Activated T-helper 17 cell treated with anti-CD3 and anti-CD28 coated beads, Interleukin-2, amount 50 U/mL, for 72 hours (primary cell): ENCODE data around the gene PRRX2. TPM values are rescaled to one million over a fixed set of nuclear protein-coding genes. Genes with fewer than 3 reads are reported as not detected.

Experiments
- ATAC-seq: fragments of 150-1000 bp; cut with Tn5 transposase; replicated peaks from 2 replicates; pipeline ENCODE4 v1.10.0; 2021; ENCODE audit warnings: mild to moderate bottlenecking, moderate library complexity
- H3K27ac Mint-ChIP-seq: one replicate; pipeline ENCODE4 v1.8.0; 2022; ENCODE audit warnings: mixed read lengths
- H3K27me3 Mint-ChIP-seq: one replicate; pipeline ENCODE4 v1.8.0; 2022; ENCODE audit warnings: mixed read lengths
- H3K36me3 Mint-ChIP-seq: one replicate; pipeline ENCODE4 v1.8.0; 2022; ENCODE audit warnings: low read depth, mild to moderate bottlenecking, mixed read lengths
- H3K4me1 Mint-ChIP-seq: one replicate; pipeline ENCODE4 v1.8.0; 2022; ENCODE audit warnings: mixed read lengths
- H3K4me3 Mint-ChIP-seq: one replicate; pipeline ENCODE4 v1.8.0; 2022; ENCODE audit warnings: mild to moderate bottlenecking, mixed read lengths
- H3K9me3 Mint-ChIP-seq: one replicate; pipeline ENCODE4 v1.8.0; 2022; ENCODE audit warnings: mixed read lengths
- total RNA-seq, 2 donors: library from RNA; stranded (reverse); gene quantifications; one replicate each; pipeline ENCODE4 v1.2.3, GENCODE V29; 2022

PRRX2 gene
- total RNA-seq, 2 donors from 2014 or later: 0.32 TPM; not detected in 1

DNA sequence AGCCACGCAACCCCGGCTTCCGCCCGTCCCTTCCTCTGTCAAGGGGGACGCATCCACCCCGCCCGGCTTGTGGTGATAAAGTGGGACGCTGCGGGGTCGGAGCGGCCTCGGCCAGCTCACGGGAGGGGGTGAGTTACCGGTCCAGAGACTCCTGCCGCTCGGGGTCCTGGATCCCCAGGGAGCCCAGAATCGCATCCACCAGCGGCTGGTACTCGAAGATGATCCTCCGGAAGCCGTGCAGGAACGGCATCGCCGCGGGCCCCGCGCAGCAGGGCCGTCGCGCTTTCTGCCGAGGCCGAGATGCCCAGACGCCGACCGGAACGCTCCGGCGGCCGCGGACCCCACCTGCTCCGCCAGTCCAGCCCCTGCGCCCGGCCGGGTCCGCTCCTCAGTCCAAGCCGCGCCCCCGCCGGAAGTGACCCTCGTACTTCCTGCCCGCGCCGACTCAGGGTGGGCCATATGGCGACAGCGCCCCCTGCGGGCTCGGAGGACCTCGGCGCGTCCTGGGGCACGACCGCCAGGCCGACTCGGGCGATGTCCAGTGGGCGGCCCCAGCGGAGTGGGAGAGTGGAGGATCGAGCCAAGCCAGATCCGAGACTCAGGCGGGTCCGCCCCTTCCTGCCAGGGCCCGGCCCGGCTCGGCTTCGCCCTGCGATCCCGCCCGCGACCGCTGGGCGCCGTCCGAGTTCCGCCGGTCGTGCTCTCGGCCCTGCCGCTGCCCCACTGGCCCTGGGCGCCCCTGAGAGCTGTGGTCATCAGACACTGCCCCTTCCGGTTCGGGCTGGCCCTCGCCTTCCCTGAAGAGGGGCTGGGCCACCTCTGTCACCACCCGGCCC, 23.5 kb upstream of the PRRX2 start, which contains the start of gene ASB6:
Gene ASB6, minus strand, starts transcription at position 402 of the 836 bp plus-strand sequence. Its CDS starts 152 bp downstream, at position 250.
- peak; percentile 98 for ATAC-seq
- H3K9me3 Mint-ChIP-seq: no peaks in the 10 kb centered on the region
- H3K4me3 Mint-ChIP-seq: peak within 1 kb of the TSS; percentile 84
- peaks cover 15% of the 10 kb centered on the region for H3K4me1 Mint-ChIP-seq
- H3K27ac Mint-ChIP-seq: peak within 1 kb of the TSS; percentile 78
- H3K27me3 Mint-ChIP-seq: no peaks in the 10 kb centered on the region
- peaks cover 14% of the 10 kb centered on the region for H3K36me3 Mint-ChIP-seq

DNA sequence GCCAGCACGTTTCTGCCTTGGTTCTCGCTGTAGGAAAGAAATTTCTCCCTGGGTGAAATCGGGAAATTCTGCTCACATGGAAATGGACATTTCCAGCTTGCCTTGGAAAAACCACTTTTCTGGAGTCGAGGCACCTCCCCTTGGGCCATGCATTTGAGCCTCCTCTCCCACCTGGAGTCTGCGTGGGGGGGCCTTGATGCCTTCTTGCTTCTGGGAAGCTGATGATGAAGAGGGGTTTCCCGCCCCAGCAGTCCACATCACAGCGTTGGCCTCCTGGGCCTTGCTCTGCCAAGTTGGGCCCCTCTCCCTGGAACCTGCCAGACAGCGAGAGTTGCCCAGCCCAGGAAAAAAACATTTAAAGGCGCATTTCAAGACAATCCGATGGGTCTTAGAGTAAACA, 21.7 kb upstream of the PRRX2 start:
- Mint-ChIP-seq H3K4me3 (no peak overlapping the region), H3K4me1 (peaks cover 10% of the 10 kb centered on the region), H3K27ac (no peak overlapping the region), H3K36me3 (no peaks in the 10 kb centered on the region), H3K27me3 (peaks cover 5% of the 10 kb centered on the region), H3K9me3 (no peaks in the 10 kb centered on the region)
- no peak for ATAC-seq

DNA sequence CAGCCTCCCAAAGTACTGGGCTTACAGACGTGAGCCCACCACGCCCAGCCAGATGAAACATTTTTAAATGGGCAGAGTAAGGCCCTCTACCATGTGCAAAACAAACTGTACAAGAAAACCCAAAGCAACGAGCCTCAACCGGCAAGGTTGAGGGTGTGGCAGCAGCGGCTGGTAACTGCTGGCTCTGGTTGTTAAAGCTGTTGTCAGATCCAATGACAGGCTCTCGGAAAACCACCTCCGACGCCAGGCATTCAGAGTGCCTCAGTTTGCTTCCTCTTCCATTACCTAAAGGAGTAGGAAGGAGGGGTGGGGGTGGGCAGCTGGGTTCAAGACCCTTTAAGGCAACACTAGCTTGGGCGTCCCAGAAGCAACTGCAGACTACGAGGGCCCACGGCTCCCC, 21.1 kb upstream of the PRRX2 start:
- Mint-ChIP-seq H3K4me1 (peaks cover 10% of the 10 kb centered on the region), H3K27ac (no peak overlapping the region), H3K36me3 (no peaks in the 10 kb centered on the region), H3K9me3 (no peaks in the 10 kb centered on the region), H3K27me3 (peaks cover 5% of the 10 kb centered on the region), H3K4me3 (no peak overlapping the region)
- ATAC-seq: no peak

DNA sequence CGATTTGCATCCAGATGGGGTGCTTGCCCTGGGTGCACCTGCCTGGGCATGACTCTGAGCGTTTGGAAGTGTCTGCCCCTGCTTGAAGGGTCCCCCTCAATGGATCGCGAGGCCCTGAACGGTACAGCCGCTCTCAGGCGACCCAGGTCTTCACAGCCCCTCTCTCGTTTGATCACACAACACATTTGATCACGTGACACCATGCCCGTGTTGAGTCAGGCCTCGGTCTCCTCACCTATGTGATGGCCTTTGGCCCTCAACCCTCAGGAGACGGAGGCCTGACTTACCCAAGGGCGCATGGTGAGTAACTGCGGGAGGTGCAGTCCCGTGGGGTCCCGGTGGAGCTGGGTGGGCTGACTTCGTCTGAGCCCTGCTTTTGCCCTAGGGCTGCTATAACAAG, 20.5 kb upstream of the PRRX2 start:
- no peak overlapping the region for H3K27ac Mint-ChIP-seq
- H3K4me1 Mint-ChIP-seq: peaks cover 10% of the 10 kb centered on the region
- peaks cover 5% of the 10 kb centered on the region for H3K27me3 Mint-ChIP-seq
- no peaks in the 10 kb centered on the region for H3K36me3 Mint-ChIP-seq
- H3K4me3 Mint-ChIP-seq: no peak overlapping the region
- H3K9me3 Mint-ChIP-seq: no peaks in the 10 kb centered on the region
- ATAC-seq: no peak

DNA sequence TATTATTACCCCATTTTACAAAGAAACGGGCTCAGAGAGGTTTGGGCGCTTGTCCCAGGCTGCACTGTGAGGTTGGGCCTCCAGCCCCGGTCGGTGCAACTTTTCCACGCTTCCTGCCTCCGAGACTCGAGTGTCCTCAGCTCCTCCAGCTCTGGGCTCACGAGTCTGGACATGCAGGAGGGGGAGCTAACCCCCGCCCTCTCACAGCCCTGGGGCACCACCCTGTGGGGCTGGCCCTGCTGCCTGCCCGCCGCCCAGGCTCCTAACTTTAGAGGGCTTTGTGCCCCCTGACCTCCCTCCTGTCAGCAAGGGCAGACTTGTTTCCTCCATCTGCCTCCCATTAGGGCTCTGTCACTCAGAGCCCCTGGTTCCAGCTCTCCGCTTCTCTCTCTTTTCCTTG, 19.2 kb upstream of the PRRX2 start:
- H3K4me1 Mint-ChIP-seq: peaks cover 7% of the 10 kb centered on the region
- no peak overlapping the region for H3K27ac Mint-ChIP-seq
- no peak overlapping the region for H3K4me3 Mint-ChIP-seq
- ATAC-seq: no peak
- no peaks in the 10 kb centered on the region for H3K36me3 Mint-ChIP-seq
- peaks cover 5% of the 10 kb centered on the region for H3K27me3 Mint-ChIP-seq
- H3K9me3 Mint-ChIP-seq: no peaks in the 10 kb centered on the region

DNA sequence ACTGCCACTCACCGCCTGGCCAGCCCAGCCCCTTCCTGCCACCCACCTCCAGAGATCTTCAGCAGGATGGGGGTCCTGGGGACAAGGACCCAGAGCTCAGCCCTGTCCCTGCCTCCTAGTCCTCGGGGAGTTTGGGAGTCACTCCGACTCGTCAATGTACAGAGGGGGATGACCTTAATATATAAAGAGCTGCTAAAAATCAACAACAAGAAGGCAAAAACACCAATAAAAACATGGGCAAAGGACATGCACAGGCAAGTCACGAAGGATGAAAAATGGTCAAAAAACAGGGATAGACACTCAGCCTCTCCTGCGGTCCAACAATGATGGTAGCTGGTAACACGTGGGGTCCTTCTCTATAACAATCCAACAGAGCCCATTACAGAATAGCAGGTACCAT, 18.8 kb upstream of the PRRX2 start:
- peaks cover 5% of the 10 kb centered on the region for H3K27me3 Mint-ChIP-seq
- H3K27ac Mint-ChIP-seq: no peak overlapping the region
- H3K9me3 Mint-ChIP-seq: no peaks in the 10 kb centered on the region
- no peak overlapping the region for H3K4me3 Mint-ChIP-seq
- H3K4me1 Mint-ChIP-seq: peaks cover 6% of the 10 kb centered on the region
- no peak for ATAC-seq
- no peaks in the 10 kb centered on the region for H3K36me3 Mint-ChIP-seq

DNA sequence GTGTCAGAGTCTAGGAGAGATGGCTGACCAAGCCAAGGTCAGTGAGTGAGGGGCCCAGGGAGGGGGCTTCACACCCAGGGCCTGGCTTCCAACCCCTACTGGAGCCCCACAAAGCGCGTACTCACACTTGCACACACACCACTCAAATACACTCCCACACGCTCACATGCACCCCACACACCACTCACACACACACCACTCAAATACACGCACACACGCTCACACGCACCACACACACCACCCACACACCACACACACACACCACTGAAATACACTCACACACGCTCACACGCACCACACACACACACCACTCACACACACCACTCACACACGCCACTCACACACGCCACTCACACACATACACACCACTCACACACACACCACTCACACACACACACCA, 17.8 kb upstream of the PRRX2 start:
- Mint-ChIP-seq H3K4me3 (no peak overlapping the region), H3K27ac (no peak overlapping the region), H3K36me3 (no peaks in the 10 kb centered on the region), H3K27me3 (peaks cover 5% of the 10 kb centered on the region), H3K9me3 (no peaks in the 10 kb centered on the region), H3K4me1 (peaks cover 6% of the 10 kb centered on the region)
- no peak for ATAC-seq

DNA sequence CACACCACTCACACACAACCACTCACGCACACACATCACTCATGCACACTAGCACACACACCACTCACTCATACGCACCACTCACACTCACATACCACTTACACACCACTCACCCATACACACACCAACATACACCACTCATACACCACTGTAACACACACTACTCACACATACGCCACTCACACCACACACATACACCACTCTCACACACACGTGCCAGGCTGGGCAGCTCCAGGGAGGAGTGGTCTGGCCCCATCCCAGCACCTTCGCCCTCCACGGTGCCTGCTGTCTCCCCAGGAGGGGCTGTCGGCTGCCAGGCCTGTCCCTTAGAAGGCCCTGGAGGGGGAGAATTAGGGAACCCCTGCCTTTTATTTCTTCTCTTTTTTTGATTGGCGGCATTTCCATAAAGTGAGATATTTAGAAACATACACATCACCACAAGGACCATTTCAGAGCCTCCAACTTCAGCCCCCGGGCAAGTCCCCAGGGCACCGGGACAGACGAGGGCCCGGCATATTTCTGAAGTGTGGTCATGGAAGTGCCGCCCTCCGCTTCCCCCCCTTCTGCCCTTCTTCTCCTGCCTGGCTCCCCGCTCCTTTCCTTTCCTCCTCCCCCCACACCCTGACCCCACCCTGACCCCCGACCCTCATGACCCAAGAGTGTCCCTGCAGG, 17.2 kb upstream of the PRRX2 start:
- no peaks in the 10 kb centered on the region for H3K36me3 Mint-ChIP-seq
- no peaks in the 10 kb centered on the region for H3K9me3 Mint-ChIP-seq
- H3K27ac Mint-ChIP-seq: no peak overlapping the region
- H3K4me1 Mint-ChIP-seq: peaks cover 6% of the 10 kb centered on the region
- H3K27me3 Mint-ChIP-seq: peaks cover 5% of the 10 kb centered on the region
- ATAC-seq: no peak
- H3K4me3 Mint-ChIP-seq: no peak overlapping the region

DNA sequence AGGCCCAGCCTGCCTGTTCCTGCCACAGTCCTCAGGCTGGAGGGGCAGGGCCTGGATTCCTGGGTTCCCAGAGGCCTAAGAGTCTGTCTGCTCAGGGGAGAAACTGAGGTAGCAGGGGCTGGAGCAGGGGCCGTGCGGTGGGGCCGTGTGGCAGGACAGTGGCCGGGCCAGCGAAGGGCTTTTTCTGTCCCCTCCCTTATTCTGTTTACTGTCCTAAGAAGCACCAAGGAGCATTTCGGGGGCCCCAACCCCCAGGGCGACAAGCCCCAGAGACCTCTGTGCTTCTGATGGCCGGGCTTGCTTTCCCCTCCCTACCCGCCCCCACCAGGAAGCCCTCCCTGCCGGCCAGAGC, 16.7 kb upstream of the PRRX2 start:
- no peak for ATAC-seq
- Mint-ChIP-seq H3K36me3 (no peaks in the 10 kb centered on the region), H3K9me3 (no peaks in the 10 kb centered on the region), H3K27ac (no peak overlapping the region), H3K4me1 (peaks cover 6% of the 10 kb centered on the region), H3K4me3 (no peak overlapping the region), H3K27me3 (peaks cover 5% of the 10 kb centered on the region)

DNA sequence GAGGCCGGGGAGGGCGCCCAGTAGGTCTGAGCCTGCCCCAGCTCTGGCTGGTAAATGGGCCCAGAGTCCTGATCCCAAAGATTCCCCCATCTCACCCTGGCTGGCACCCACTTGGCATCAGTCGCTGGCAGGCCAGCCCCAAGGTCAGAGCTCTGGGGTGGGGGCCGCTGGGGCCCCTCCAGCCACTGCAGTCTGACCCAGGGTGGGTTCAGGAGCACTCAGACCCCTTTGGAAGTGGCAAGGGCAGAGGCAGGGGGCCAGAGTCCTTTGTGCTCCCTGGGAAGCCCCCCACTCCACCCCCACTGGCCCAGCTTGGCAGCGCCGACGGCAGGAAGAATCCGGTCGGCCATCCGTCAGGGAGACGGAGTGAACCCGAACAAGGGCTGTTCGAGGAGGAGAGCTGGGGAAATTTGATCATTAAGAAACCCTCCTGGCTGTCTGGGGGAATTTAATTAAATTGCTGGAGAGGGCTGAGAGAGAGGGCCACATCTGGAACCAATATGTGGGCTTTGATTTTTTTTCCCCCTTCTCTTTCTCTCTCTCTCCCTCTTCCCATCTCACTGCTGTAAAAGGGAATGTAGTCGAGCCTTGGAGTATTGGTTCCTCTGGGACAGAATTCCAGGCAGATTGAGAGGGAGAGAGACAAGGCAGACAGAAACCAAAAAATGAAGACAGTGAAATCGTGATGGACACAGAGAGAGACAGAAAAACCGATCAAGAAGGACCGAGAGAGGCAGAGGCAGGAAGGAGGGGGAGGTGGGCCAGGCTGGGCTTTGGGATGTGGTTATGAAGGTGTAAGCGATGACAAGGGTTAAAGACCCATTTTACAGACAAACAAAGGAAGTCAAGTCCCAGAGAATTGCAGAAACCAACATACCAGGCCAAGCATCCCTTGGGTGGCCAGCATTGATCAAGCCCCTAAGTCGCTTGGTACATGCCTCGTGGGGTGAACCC, 15.4 kb upstream of the PRRX2 start:
- no peak for ATAC-seq
- H3K4me3 Mint-ChIP-seq: no peak overlapping the region
- H3K36me3 Mint-ChIP-seq: no peaks in the 10 kb centered on the region
- peaks cover 5% of the 10 kb centered on the region for H3K27me3 Mint-ChIP-seq
- H3K27ac Mint-ChIP-seq: peak overlapping the region; percentile 30
- peaks cover 6% of the 10 kb centered on the region for H3K4me1 Mint-ChIP-seq
- no peaks in the 10 kb centered on the region for H3K9me3 Mint-ChIP-seq

DNA sequence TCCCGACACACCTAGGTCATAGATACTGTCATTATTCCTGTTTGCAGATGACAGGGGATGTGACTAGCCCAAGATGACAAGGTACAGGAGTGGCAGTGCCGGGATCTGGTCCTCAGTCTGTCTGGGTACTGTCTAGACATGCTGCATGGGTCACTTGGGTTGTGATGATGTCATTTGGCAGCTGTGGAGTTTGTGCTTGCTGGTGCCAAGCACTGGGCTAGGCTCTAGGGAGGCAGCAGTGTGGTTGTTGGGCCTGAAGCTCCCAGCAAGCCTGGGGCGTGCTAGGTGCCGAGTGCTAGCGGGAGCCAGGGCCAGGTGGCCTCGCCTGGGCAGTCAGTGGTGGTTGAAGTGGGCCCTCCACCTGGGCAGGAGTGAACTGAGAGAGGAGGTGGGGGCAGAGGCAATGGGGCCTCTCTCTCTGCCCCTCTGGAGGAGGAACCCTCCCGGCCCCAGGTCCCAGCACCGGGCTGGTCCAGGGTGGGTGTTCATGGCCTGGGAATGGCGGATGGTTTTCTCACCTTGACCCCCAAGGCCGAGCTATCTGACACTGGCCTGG, 14.7 kb upstream of the PRRX2 start:
- H3K36me3 Mint-ChIP-seq: no peaks in the 10 kb centered on the region
- no peaks in the 10 kb centered on the region for H3K9me3 Mint-ChIP-seq
- peaks cover 6% of the 10 kb centered on the region for H3K4me1 Mint-ChIP-seq
- no peak overlapping the region for H3K4me3 Mint-ChIP-seq
- no peak for ATAC-seq
- H3K27me3 Mint-ChIP-seq: peaks cover 5% of the 10 kb centered on the region
- no peak overlapping the region for H3K27ac Mint-ChIP-seq

DNA sequence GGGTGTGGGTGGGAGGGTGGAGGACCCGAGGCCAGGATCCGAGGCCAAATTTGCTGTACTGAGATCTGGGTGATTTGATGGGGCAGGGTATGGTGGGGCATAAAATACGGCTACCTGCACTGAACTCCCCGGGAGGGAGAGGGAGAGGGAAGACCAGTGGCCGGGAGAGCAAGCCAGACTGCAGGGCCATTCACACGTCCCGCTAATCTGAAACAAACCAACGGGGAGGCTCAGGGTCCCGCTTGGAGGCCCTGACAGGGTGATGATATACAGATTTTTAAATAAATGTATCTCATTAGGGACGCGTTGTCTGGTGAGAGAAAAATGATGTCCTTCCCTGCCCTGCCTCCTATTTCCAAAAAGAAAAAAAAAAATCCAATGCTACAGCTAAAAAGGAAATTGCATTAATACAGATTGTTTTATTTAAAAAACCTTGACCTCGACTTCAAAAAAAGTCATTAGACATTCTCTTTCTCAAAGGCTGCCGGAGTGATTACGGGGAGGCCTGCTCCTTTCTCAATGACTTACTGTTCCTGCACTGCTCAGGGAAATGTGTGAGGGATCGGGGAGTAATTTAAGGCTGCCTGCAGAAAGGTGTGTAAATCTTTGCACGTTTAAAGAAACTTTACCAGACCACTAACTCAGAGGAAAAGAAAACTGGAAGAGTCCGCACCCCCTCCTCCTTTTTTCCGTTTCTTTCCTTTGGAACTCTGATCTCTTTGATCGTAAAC, 11.5 kb upstream of the PRRX2 start:
- Mint-ChIP-seq H3K27me3 (no peaks in the 10 kb centered on the region), H3K27ac (no peak overlapping the region), H3K36me3 (no peaks in the 10 kb centered on the region), H3K9me3 (no peaks in the 10 kb centered on the region), H3K4me3 (no peak overlapping the region), H3K4me1 (no peaks in the 10 kb centered on the region)
- ATAC-seq: no peak

DNA sequence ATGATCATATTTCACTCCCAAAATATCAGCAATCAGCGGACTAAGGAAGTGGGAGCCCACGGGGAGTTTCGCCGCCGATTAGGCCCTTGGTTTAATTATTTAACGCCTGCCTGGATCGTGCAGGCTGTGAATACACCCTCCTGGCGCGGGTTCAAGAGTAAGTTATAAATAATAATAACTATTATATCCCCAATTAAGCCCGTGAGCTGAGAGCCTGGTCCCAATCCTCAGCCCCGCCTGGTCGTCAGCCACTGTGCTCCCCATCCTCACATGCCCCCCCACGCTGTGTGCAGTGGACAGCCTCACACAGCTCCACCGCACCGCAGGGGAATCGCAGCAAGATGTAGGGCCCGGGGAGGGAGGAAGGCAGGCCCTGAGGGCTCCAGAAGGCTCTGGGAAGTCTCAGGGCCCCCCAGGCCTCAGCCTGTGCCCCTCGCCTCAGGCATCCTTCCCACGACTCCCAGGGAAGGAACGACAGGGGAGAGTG, 10.8 kb upstream of the PRRX2 start:
- no peaks in the 10 kb centered on the region for H3K27me3 Mint-ChIP-seq
- no peak overlapping the region for H3K27ac Mint-ChIP-seq
- no peak for ATAC-seq
- no peaks in the 10 kb centered on the region for H3K36me3 Mint-ChIP-seq
- no peaks in the 10 kb centered on the region for H3K9me3 Mint-ChIP-seq
- H3K4me3 Mint-ChIP-seq: no peak overlapping the region
- H3K4me1 Mint-ChIP-seq: no peaks in the 10 kb centered on the region
